CD1c-positive myeloid dendritic cell (primary cell): ENCODE measurements around the gene LCORL.
"Not testable (repeated sequence)": the region's sequence is repeated elsewhere in the genome, so short reads cannot be mapped to it uniquely, and the experiment has no call there.

ENCODE experiments used
- DNase-seq: peaks from one replicate; pipeline ENCODE4 v3.0.0-alpha.2; 2016; ENCODE audit errors: extremely low spot score

LCORL gene

GRCh38 chr4:17933126-17933525 lies 88.4 kb downstream of the LCORL start:
- DNase-seq = no peak

- DNase-seq = no peak
These were observed 89.5 kb downstream of the LCORL start for GRCh38 chr4:17932041-17932440.

- DNase-seq = no peak
These were observed 91.3 kb downstream of the LCORL start for GRCh38 chr4:17930256-17930655.

DNA sequence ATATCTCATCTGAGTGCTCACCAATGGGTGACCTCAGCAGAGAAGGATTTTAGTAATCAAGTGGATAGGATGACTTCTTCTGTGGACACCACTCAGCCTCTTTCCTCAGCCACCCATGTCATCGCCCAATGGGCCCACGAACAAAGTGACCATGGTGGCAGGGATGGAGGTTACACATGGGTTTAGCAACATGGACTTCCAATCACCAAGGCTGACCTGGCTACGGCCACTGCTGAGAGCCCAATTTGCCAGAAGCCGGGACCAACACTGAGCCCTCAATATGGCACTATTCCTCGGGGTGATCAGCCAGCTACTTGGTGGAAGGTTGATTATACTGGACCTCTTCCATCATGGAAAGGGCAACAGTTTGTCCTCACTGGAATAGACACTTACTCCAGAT lies 97.4 kb downstream of the LCORL start:
- no peak for DNase-seq

- no peak for DNase-seq
These were observed 100.1 kb downstream of the LCORL start for GRCh38 chr4:17921451-17921850.

- DNase-seq = no peak
These were observed 100.9 kb downstream of the LCORL start for GRCh38 chr4:17920681-17921080.

DNA sequence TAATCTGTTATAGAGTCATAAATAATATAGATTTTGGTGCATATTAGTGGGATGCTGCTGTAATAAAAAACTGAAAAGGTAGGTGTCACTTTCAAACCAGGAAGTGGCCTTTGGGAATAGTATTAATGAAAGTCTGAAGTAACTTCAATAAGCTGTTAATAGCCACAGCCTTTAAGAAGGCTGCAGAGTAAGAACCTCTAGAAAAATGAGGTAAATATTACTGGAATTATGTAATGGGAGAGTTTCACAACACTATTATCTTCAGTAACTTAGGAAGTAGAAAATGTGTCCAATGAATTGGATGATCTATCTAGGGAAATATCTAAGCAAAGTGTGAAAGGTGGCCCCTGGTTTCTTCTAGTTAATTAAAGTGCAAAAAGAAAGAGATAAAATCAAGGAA lies 106.1 kb downstream of the LCORL start:
- DNase-seq = no peak

- DNase-seq = no peak
These were observed 109.5 kb downstream of the LCORL start for GRCh38 chr4:17912011-17912410.

DNA sequence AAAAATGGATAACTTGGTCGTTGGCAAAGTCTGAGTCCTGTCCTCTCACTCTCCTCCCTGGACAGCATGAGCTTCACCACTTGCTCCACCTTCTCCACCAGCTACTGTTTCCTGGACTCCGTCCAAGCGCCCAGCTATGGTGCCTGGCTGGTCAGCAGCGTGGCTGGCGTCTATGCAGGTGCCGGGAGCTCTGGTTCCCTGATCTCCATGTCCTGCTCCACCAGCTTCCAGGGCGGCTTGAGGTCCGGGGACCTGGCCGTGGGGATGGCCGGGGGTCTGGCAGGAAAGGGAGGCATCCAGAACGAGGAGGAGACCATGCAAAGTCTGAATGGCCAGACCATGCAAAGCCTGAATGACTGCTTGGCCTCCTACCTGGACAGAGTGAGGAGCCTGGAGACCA lies 109.9 kb downstream of the LCORL start:
- DNase-seq = no peak

GRCh38 chr4:17898553-17899055 lies 123.0 kb downstream of the LCORL start:
- no peak for DNase-seq

DNA sequence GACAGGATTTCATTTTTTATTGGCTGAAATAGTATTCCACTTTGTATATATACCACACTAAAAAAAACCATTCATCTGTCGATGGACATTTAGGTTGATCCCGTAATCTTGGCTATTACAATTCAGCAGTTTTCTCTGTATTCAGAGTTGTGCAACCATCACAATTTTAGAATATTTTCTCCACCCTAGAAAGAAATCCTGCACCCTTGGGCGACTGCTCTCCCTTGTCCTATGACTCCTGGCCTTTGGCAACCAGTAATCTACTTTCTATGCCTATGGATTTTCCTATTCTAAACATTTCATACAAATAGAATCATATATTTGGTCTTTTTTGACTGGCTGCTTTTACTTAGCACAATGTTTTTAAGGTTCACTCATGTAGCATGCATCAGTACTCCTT lies 126.1 kb downstream of the LCORL start:
- DNase-seq = no peak

GRCh38 chr4:17894421-17894820 lies 127.1 kb downstream of the LCORL start:
- no peak for DNase-seq

- DNase-seq = no peak
These were observed 131.9 kb downstream of the LCORL start for GRCh38 chr4:17889692-17890091.

- DNase-seq = no peak
These were observed 137.0 kb downstream of the LCORL start for GRCh38 chr4:17884511-17884910.

DNA sequence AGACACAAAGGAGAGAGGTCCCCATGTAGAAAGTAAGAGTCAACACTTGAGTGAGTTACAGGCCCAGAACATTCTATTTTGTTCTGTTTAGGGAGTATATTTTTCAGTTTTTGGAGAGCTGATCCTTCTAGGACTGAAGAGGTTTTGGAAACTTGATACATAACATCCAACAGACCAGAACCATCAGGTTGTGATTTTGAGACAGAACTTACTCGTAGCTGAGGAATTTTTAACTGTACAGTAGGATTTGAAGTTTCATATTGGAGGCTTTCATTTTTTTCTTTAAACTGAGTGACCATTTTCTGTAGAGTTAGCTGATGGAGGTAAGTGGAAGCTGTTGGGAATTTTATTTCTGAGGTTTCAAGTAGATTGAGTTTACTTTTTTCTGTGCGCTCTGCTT lies 137.5 kb downstream of the LCORL start:
- no peak for DNase-seq

- no peak for DNase-seq
These were observed 143.9 kb downstream of the LCORL start for GRCh38 chr4:17877661-17878060.

DNA sequence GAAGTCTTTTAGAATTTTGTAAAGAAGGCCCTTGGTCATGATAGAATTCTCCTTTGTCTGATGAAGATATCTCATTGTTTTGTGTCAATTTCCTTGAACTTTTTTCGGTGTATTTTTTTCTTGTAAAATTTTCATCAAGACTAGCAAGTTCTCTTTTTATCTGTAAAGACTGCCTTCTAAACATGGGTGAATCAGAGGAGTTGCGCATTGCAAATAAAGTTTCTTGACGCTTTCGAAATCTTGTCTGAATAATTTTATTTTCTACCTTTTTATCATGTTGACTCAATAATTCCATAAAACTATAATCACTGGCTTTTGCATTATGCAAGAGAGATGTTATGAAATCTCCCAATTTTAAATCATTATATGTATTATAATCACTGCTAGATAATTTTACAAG lies 144.6 kb downstream of the LCORL start:
- no peak for DNase-seq

DNA sequence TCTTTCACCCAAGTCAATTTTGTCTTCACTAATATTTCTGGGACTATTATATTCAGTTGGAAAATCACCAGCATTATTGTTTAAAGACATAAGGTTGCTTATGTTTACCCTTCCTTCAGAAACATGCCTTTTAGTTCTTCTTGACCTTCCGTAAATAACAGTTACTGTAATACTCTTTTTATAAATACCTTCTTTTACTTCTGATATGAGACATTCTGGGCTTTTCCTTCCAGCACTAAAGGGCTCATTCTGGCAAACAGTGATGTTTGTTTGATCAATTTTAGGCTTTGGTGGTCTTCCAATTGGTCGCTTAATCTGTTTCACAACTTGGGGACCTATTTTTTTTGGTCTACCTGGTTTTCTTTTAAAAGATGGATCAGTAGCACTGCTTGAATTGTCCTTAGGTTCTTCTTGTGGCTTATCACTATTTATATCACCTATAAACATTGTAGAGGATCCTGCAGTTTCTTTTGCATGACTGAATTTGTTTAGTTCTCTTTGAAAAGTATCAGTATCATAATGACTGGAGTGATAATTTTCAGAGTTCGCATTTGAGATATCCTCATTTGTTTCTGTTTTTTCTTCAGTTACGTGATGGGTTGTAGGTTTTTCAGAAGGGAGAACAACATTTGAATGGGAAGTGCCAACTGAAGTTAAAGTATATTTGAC lies 146.0 kb downstream of the LCORL start:
- no peak for DNase-seq

- no peak for DNase-seq
These were observed 152.2 kb downstream of the LCORL start for GRCh38 chr4:17869327-17869726.

DNA sequence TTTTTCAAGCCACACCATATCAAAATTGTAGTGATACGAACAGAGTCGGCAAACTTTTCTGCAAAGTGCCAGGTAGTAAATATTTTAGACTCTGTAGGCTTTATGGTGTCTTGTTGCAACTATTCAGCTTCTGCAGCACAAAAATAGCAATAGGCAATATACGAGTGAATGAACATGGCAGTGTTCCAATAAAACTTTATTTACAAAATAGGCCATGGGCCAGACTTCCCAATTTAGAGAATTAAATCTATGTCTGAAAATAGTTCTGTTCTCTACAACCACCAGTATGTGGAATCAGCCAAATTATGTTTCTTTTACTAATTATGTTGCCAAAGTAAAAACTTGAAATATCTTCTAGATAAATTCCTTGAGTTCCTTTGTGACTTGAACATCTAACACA lies 154.3 kb downstream of the LCORL start:
- no peak for DNase-seq

DNA sequence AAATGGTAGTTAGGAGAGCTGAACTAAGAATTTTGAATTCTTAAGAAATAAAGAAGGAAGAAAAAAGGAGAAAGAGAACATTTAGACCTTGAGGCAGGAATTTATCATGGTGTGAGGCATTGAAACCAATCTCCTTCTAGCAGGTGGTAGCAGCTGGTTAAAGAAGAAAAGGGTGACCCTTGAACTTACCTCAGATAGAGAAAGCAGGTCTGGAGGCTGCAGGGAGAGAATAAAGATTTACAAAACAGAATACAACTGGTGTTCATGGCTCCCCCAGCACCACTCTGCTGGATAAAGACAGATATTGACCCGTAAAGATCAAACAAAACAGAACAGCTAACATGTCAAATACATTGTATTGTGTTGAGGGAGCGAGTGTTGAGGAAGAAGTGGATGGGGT lies 154.7 kb downstream of the LCORL start:
- DNase-seq = no peak

DNA sequence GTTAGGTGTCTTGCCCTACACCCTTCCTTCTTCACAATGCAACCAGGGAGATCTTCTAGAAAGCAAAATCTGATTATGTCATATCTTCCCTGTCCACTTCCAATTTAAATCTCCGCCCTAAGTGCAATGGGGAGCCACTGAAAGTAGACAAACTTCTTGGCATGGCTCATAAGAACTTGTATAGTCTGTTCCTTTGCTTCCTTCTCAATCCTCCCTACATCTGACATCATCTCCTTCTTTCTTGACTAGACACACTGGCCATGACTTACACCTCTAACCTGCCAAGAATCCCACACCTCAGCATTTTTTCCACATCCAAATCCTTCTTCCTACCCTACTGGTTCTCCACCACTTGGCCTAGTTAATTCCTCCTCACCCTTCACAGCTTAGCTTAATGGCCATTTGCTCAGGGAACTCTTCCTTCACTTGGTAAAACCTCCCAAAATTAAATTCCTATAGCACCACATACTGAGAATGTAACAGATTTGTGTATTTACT lies 155.6 kb downstream of the LCORL start:
- no peak for DNase-seq

GRCh38 chr4:17861906-17862305 lies 159.6 kb downstream of the LCORL start:
- not testable (repeated sequence) for DNase-seq

GRCh38 chr4:17859793-17860406 lies 161.7 kb downstream of the LCORL start:
- DNase-seq = no peak
